Measurements from ENCODE around the gene NUDT16L1. TPM values are rescaled to one million over a fixed set of nuclear protein-coding genes. Genes with fewer than 3 reads are reported as not detected.
A peak's percentile ranks its signal among the peaks of the same experiment; 100 is the strongest.

The NUDT16L1 gene
- total and polyA plus RNA-seq, 9 of the 15 experiments (the other 6 are each of a cell fraction or from before 2014, with no cell fraction given): 1.4 to 37.6 (median 13.7) TPM

DNA sequence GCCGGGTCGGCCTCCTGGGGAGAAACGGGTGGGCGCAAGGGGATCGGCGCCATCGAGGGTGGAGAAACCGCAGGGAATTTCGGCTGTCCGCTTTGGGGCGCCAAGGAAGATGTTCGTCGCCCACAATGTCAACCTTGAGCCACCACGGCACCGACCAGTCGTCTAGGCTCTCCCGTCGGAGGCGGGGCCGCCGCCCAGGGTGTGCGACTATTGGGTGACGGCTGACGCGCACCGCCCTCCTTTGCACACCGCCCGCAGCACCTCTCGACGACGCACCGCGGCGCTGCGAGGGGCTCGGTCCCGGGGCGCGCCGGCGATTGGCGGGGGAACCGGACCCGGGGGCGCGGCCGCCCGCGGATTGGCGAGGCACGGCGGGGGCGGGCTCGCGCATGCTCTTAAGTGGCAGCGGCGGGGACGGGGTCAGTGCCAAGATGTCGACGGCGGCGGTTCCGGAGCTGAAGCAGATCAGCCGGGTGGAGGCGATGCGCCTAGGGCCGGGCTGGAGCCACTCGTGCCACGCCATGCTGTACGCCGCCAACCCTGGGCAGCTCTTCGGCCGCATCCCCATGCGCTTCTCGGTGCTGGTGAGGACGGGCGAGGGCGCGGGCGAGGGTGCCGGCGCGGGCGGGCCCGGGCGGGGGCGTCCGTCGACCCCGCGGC is at the start of gene NUDT16L1 (continued):
- TF ChIP-seq ATF1 (CRISPR knock-in tag; IDR thresholded peaks at IDR 0.05) (peak; percentile 28; the same call in 1 of the 2 replicates), ATF1 (tag; IDR thresholded peaks at IDR 0.05) (peak; percentile 82), ZNF239 (CRISPR knock-in tag; IDR thresholded peaks at IDR 0.05) (no peak), TRIM25 (IDR thresholded peaks at IDR 0.05; ENCODE audit: borderline replicate concordance) (no peak), MAZ (CRISPR knock-in tag; conservative IDR thresholded peaks at IDR 0.05 in 1 of 2, IDR thresholded peaks at IDR 0.05 in 1 of 2) (0 out of 4 replicates have a peak, but pooled peaks of 1 of the 2 experiments have one; percentile 9), POLR2B (IDR thresholded peaks at IDR 0.05; ENCODE audit: low read depth, partially characterized antibody) (peak; percentile 40), RBM25 (IDR thresholded peaks at IDR 0.05; ENCODE audit: low read depth, low read length, severe bottlenecking) (peak; percentile 100), HCFC1 (IDR thresholded peaks at IDR 0.05; ENCODE audit: low read depth, low read length) (0 out of 2 replicates have a peak, but pooled peaks have one; percentile 39), MBD2 (IDR thresholded peaks at IDR 0.05; ENCODE audit: borderline replicate concordance, low read depth) (peak; percentile 62; the same call in 1 of the 2 replicates), YY1 (IDR thresholded peaks at IDR 0.05; ENCODE audit: borderline replicate concordance in 1 of 3, control insufficient read depth in 1 of 3, extremely low read depth in 1 of 3, insufficient read depth in 3 of 3, insufficient read length in 1 of 3, insufficient replicate concordance in 2 of 3, low read depth in 1 of 3, low read length in 2 of 3) (peak; percentile 13 to 86 (median 69)), TAF1 (IDR thresholded peaks at IDR 0.05; ENCODE audit: control insufficient read depth, extremely low read depth, insufficient read depth, low read length, severe bottlenecking) (peak; percentile 20), PHB2 (IDR thresholded peaks at IDR 0.05; ENCODE audit: low read depth) (no peak), NR2C2 (CRISPR knock-in tag; IDR thresholded peaks at IDR 0.05) (no peak), NR2C2 (tag; IDR thresholded peaks at IDR 0.05) (peak; percentile 83; the same call in 1 of the 2 replicates), ZC3H4 (CRISPR knock-in tag; IDR thresholded peaks at IDR 0.05; ENCODE audit: borderline replicate concordance) (peak; percentile 74; the same call in 1 of the 2 replicates), TCF3 (CRISPR knock-in tag; IDR thresholded peaks at IDR 0.05) (0 out of 2 replicates have a peak, but pooled peaks have one; percentile 15), ZNF644 (tag; IDR thresholded peaks at IDR 0.05; ENCODE audit: low read depth) (no peak), PKNOX1 (IDR thresholded peaks at IDR 0.05) (peak; percentile 76), ZNF311 (CRISPR knock-in tag; IDR thresholded peaks at IDR 0.05) (no peak), CCNT2 (IDR thresholded peaks at IDR 0.05; ENCODE audit: borderline replicate concordance, extremely low read depth, insufficient read length, low read depth, low read length) (peak; percentile 81), CREM (IDR thresholded peaks at IDR 0.05; ENCODE audit: low read depth) (peak; percentile 88), MTA3 (IDR thresholded peaks at IDR 0.05; ENCODE audit: borderline replicate concordance) (peak; percentile 55; the same call in 1 of the 2 replicates), POLR2A (conservative IDR thresholded peaks at IDR 0.05) (peak; percentile 75)
- TF ChIP-seq, protein P1, sequence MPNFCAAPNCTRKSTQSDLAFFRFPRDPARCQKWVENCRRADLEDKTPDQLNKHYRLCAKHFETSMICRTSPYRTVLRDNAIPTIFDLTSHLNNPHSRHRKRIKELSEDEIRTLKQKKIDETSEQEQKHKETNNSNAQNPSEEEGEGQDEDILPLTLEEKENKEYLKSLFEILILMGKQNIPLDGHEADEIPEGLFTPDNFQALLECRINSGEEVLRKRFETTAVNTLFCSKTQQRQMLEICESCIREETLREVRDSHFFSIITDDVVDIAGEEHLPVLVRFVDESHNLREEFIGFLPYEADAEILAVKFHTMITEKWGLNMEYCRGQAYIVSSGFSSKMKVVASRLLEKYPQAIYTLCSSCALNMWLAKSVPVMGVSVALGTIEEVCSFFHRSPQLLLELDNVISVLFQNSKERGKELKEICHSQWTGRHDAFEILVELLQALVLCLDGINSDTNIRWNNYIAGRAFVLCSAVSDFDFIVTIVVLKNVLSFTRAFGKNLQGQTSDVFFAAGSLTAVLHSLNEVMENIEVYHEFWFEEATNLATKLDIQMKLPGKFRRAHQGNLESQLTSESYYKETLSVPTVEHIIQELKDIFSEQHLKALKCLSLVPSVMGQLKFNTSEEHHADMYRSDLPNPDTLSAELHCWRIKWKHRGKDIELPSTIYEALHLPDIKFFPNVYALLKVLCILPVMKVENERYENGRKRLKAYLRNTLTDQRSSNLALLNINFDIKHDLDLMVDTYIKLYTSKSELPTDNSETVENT (CRISPR knock-in tag; IDR thresholded peaks at IDR 0.05): peak; percentile 17; the same call in 1 of the 2 replicates
